ENCODE data around the gene GPR162.

Gene GPR162

GRCh38 chr12:6821591-6822425 is at the start of gene GPR162:
Gene GPR162 (plus strand): TSS chr12:6821821. CDS start chr12:6823899, 2,078 bp downstream.
- no peak for DNase-seq (ENCODE audit: low read depth in 2 of 2)

GRCh38 chr12:6772331-6772695 is 49.3 kb upstream of the GPR162 start, which contains the start of gene LAG3:
Gene LAG3 (plus strand): TSS chr12:6772520. CDS start chr12:6772853, 333 bp downstream.
- DNase-seq (ENCODE audit: low read depth in 2 of 2) = peak; percentile 41 to 51

- DNase-seq (ENCODE audit: low read depth in 2 of 2) = no peak
These were observed 48.7 kb upstream of the GPR162 start for GRCh38 chr12:6772726-6773589.

- DNase-seq (ENCODE audit: low read depth in 2 of 2) = peak; percentile 57 to 74
These were observed 47.9 kb upstream of the GPR162 start for GRCh38 chr12:6773590-6774351.

GRCh38 chr12:6774499-6775062 is 47.0 kb upstream of the GPR162 start:
- no peak for DNase-seq (ENCODE audit: low read depth in 2 of 2)

- no peak for DNase-seq (ENCODE audit: low read depth in 2 of 2)
These were observed 46.1 kb upstream of the GPR162 start for GRCh38 chr12:6775185-6776174.

- no peak for DNase-seq (ENCODE audit: low read depth in 2 of 2)
These were observed 44.2 kb upstream of the GPR162 start for GRCh38 chr12:6777386-6777785.

GRCh38 chr12:6778217-6778573 is 43.4 kb upstream of the GPR162 start:
- DNase-seq (ENCODE audit: low read depth in 2 of 2) = no peak

- DNase-seq (ENCODE audit: low read depth in 2 of 2) = peak; percentile 76
These were observed 42.8 kb upstream of the GPR162 start for GRCh38 chr12:6778574-6779550.

GRCh38 chr12:6779708-6780432 is 41.8 kb upstream of the GPR162 start:
- DNase-seq (ENCODE audit: low read depth in 2 of 2) = no peak

GRCh38 chr12:6780573-6780972 is 41.0 kb upstream of the GPR162 start:
- DNase-seq (ENCODE audit: low read depth in 2 of 2) = no peak

GRCh38 chr12:6782119-6782518 is 39.5 kb upstream of the GPR162 start:
- no peak for DNase-seq (ENCODE audit: low read depth in 2 of 2)

GRCh38 chr12:6782850-6783566 is 38.6 kb upstream of the GPR162 start:
- no peak for DNase-seq (ENCODE audit: low read depth in 2 of 2)

- no peak for DNase-seq (ENCODE audit: low read depth in 2 of 2)
These were observed 37.8 kb upstream of the GPR162 start for GRCh38 chr12:6783828-6784227.

- DNase-seq (ENCODE audit: low read depth in 2 of 2) = no peak
These were observed 37.3 kb upstream of the GPR162 start for GRCh38 chr12:6784296-6784695.

- no peak for DNase-seq (ENCODE audit: low read depth in 2 of 2)
These were observed 36.9 kb upstream of the GPR162 start for GRCh38 chr12:6784761-6785160.

GRCh38 chr12:6786416-6787094 is 35.1 kb upstream of the GPR162 start:
- no peak for DNase-seq (ENCODE audit: low read depth in 2 of 2)
